HL-60 (cell line): Measurements from ENCODE around the gene PPP1R12C.

ENCODE experiments used
- DNase-seq, 2 experiments: peaks; one replicate each; pipeline ENCODE4 v3.0.0-alpha.2; 2010 to 2020; ENCODE audit warnings: low read depth in 1 of 2, low spot score in 1 of 2
- H3K27ac ChIP-seq: fragments of 250-450 bp; sonication (Bioruptor Pico); replicated peaks from 2 replicates; pipeline ENCODE4 v1.5.1; 2020; ENCODE audit warnings: mild to moderate bottlenecking, moderate library complexity
- H3K27me3 ChIP-seq: fragments of 250-450 bp; sonication (Bioruptor Pico); 2 replicates; pipeline ENCODE4 v1.5.1; 2021; ENCODE audit warnings: mild to moderate bottlenecking, moderate library complexity; ENCODE audit not compliant: insufficient read depth, poor library complexity, severe bottlenecking
- H3K4me3 ChIP-seq: replicated peaks from 2 replicates; pipeline ENCODE4 v1.5.1; 2011; ENCODE audit warnings: mild to moderate bottlenecking, control low read depth, low read length; ENCODE audit not compliant: insufficient read depth
- GABPA ChIP-seq: IDR thresholded peaks from 2 replicates; pipeline ENCODE4 v1.6.1; 2012; ENCODE audit warnings: low read depth
- POLR2AphosphoS5 ChIP-seq: IDR thresholded peaks from 2 replicates; pipeline ENCODE4 v1.6.1; 2012; ENCODE audit warnings: low read depth
- SPI1 ChIP-seq: IDR thresholded peaks from 2 replicates; pipeline ENCODE4 v1.6.1; 2012; ENCODE audit warnings: low read depth, mild to moderate bottlenecking, borderline replicate concordance
- TF ChIP-seq, protein P1 (sequence below): IDR thresholded peaks from one replicate; pipeline ENCODE4 v1.5.1; 2011; ENCODE audit warnings: low read length, control low read depth, inconsistent platforms; ENCODE audit not compliant: insufficient read depth
- TF ChIP-seq, protein P2 (sequence below): IDR thresholded peaks from 2 replicates; pipeline ENCODE4 v1.6.1; 2012; ENCODE audit warnings: low read depth; ENCODE audit not compliant: insufficient replicate concordance

The PPP1R12C gene

DNA sequence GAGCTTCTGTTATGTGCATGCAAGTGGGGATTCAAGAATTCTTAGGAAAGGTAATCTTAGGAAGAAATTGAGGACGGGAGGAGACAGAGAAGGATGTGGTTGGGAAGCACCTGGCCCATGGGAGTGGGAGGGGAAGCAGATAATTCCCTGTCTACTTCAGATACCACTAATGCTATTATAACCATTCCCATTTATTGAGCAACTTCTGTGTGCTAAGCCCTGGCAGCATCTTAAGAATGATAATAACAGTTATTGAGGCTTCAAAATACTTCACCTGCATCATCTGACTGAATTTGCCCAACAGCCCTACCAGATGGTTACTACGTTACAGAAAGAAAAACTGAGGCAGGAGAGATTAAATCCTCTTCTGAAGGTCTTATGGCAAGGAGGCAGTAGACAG, 40.3 kb downstream of the PPP1R12C start:
- no peak for DNase-seq
- Histone ChIP-seq H3K4me3 (no peak overlapping the region), H3K27me3 (peaks cover 3% of the 10 kb centered on the region), H3K27ac (no peak overlapping the region)
- TF ChIP-seq GABPA (no peak), POLR2AphosphoS5 (no peak), SPI1 (no peak)
- TF ChIP-seq, protein P1, sequence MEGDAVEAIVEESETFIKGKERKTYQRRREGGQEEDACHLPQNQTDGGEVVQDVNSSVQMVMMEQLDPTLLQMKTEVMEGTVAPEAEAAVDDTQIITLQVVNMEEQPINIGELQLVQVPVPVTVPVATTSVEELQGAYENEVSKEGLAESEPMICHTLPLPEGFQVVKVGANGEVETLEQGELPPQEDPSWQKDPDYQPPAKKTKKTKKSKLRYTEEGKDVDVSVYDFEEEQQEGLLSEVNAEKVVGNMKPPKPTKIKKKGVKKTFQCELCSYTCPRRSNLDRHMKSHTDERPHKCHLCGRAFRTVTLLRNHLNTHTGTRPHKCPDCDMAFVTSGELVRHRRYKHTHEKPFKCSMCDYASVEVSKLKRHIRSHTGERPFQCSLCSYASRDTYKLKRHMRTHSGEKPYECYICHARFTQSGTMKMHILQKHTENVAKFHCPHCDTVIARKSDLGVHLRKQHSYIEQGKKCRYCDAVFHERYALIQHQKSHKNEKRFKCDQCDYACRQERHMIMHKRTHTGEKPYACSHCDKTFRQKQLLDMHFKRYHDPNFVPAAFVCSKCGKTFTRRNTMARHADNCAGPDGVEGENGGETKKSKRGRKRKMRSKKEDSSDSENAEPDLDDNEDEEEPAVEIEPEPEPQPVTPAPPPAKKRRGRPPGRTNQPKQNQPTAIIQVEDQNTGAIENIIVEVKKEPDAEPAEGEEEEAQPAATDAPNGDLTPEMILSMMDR = no peak
- TF ChIP-seq, protein P2, sequence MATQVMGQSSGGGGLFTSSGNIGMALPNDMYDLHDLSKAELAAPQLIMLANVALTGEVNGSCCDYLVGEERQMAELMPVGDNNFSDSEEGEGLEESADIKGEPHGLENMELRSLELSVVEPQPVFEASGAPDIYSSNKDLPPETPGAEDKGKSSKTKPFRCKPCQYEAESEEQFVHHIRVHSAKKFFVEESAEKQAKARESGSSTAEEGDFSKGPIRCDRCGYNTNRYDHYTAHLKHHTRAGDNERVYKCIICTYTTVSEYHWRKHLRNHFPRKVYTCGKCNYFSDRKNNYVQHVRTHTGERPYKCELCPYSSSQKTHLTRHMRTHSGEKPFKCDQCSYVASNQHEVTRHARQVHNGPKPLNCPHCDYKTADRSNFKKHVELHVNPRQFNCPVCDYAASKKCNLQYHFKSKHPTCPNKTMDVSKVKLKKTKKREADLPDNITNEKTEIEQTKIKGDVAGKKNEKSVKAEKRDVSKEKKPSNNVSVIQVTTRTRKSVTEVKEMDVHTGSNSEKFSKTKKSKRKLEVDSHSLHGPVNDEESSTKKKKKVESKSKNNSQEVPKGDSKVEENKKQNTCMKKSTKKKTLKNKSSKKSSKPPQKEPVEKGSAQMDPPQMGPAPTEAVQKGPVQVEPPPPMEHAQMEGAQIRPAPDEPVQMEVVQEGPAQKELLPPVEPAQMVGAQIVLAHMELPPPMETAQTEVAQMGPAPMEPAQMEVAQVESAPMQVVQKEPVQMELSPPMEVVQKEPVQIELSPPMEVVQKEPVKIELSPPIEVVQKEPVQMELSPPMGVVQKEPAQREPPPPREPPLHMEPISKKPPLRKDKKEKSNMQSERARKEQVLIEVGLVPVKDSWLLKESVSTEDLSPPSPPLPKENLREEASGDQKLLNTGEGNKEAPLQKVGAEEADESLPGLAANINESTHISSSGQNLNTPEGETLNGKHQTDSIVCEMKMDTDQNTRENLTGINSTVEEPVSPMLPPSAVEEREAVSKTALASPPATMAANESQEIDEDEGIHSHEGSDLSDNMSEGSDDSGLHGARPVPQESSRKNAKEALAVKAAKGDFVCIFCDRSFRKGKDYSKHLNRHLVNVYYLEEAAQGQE = no peak

DNA sequence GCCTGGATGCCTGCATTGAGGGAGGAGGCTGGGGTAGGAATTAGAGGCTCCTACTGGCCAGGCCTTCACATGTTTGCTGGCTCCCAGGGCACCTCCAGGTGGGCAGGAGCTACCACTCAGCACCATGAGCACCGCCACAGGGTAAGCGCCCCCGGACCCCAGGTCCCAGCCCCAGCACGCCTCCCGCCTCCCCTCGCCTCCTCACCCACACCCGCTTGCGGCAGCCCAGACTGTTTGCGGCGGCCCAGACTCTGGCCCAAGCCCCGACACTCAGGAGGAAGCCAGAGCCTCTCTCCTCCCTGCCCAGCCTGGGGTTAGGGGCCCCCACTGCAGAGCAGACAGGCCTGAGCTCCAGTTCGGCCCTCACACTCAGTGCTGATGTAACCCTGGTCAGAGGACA, 41.1 kb downstream of the PPP1R12C start:
- Histone ChIP-seq H3K27ac (no peak overlapping the region), H3K4me3 (no peak overlapping the region), H3K27me3 (no peaks in the 10 kb centered on the region)
- no peak for TF ChIP-seq GABPA
- TF ChIP-seq SPI1 = no peak
- no peak for TF ChIP-seq POLR2AphosphoS5
- TF ChIP-seq, protein P2 = no peak
- TF ChIP-seq, protein P1 = no peak
- no peak for DNase-seq

DNA sequence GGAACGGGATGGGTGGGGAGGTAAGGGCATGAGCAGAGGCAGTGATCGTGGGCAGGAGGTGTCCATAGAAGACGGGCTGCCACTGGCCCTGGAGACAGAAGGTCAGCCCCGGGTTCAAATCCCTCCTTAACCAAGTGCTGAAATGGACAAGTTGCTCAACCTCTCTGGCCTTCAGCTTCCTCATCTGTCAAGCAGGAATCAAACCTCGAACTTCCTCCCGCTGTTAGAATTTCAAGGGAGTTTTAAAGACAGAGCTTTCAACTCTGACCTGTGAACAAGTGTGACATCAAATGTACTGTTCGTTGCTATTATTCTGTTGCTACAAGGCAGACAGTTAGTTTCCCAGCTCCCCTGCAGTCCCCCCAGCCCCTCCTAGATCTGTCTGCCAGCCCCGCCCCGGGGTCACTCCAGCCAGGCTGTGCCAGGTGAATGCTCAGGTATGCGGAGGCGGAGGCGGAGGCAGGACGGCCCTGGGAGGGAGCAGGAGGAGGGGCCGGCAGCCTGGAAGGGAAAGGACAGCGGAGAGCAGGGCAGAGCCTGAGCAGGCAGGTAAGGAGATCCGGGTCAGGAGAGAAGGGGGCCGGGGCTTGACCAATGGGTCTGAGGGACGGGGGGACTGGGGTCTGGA, 42.0 kb downstream of the PPP1R12C start, which contains the start of gene EPS8L1:
Gene EPS8L1, plus strand, starts transcription at position 499 of the 628 bp plus-strand sequence. CDS start 576 bp downstream, outside the sequence.
- Histone ChIP-seq H3K4me3 (no peak within 1 kb of the TSS), H3K27me3 (peaks cover 4% of the 10 kb centered on the region), H3K27ac (no peak within 1 kb of the TSS; the same call in 1 of the 2 replicates)
- TF ChIP-seq GABPA (no peak), SPI1 (peak; percentile 58), POLR2AphosphoS5 (no peak)
- TF ChIP-seq, protein P1 = no peak
- TF ChIP-seq, protein P2 = peak; percentile 25
- DNase-seq = peak; percentile 68 to 71
